WTC11 (cell line): ENCODE measurements around the gene ID2. TPM values are rescaled to one million over a fixed set of nuclear protein-coding genes. Genes with fewer than 3 reads are reported as not detected.

Source experiments
- ATAC-seq: fragments of 200-7000 bp; cut with Tn5 transposase; 2 replicates; pipeline ENCODE4 v1.10.0; 2021; ENCODE audit warnings: mild to moderate bottlenecking, moderate library complexity
- Bru-seq: library from RNA; stranded (reverse); fragments of 400-500 nt; gene quantifications from one replicate; lab custom pipeline; 2021; lab: Mats Ljungman, UMichigan
- CTCF ChIA-PET: fragments of 300-600 bp; sonication (Branson Sonifier 250); formaldehyde crosslinking; loops from one replicate; lab custom pipeline; 2021; ENCODE audit warnings: antibody characterized with exemption; lab: Charles Lee
- POLR2A ChIA-PET: fragments of 350-600 bp; sonication (Branson Sonifier 250); formaldehyde crosslinking; loops from one replicate; lab custom pipeline; 2021; ENCODE audit warnings: antibody characterized with exemption; lab: Charles Lee
- DNase-seq: peaks from one replicate; pipeline ENCODE4 v3.0.0; 2021; ENCODE audit warnings: low spot score
- H3K27ac Mint-ChIP-seq: 2 replicates; pipeline ENCODE4 v1.8.0; 2021; ENCODE audit warnings: mixed read lengths
- H3K27me3 Mint-ChIP-seq: 2 replicates; pipeline ENCODE4 v1.8.0; 2021; ENCODE audit warnings: low read depth, mild to moderate bottlenecking, moderate library complexity, mixed read lengths
- H3K36me3 Mint-ChIP-seq: 2 replicates; pipeline ENCODE4 v1.8.0; 2021; ENCODE audit warnings: mixed read lengths
- H3K4me1 Mint-ChIP-seq: 2 replicates; pipeline ENCODE4 v1.8.0; 2022; ENCODE audit warnings: mixed read lengths
- H3K4me3 Mint-ChIP-seq: 2 replicates; pipeline ENCODE4 v1.8.0; 2021; ENCODE audit warnings: mild to moderate bottlenecking, moderate library complexity, mixed read lengths
- H3K9me3 Mint-ChIP-seq: 2 replicates; pipeline ENCODE4 v1.8.0; 2021; ENCODE audit warnings: mixed read lengths
- AFF4 ChIP-seq: sonication (generic); formaldehyde crosslinking; IDR thresholded peaks from 2 replicates; pipeline ENCODE4 v1.8.1; 2023; ENCODE audit warnings: mild to moderate bottlenecking, missing genetic modification reagents, borderline replicate concordance
- ARID4B ChIP-seq: sonication (generic); formaldehyde crosslinking; IDR thresholded peaks from 2 replicates; pipeline ENCODE4 v1.8.0; 2023; ENCODE audit warnings: missing genetic modification reagents, mild to moderate bottlenecking, borderline replicate concordance
- CDX4 ChIP-seq: fragments of 250-450 bp; sonication (Bioruptor Pico); IDR thresholded peaks from 2 replicates; pipeline ENCODE4 v1.9.0; 2021; ENCODE audit warnings: moderate library complexity, mild to moderate bottlenecking, inconsistent platforms, borderline replicate concordance
- CREB1 ChIP-seq: sonication (generic); formaldehyde crosslinking; IDR thresholded peaks from 2 replicates; pipeline ENCODE4 v1.8.0; 2023; ENCODE audit warnings: mild to moderate bottlenecking, missing genetic modification reagents
- CTCF ChIP-seq: fragments of 200-600 bp; IDR thresholded peaks from 2 replicates; pipeline ENCODE4 v1.8.0; 2022; ENCODE audit warnings: antibody characterized with exemption
- FOXK1 ChIP-seq: sonication (generic); formaldehyde crosslinking; IDR thresholded peaks from 2 replicates; pipeline ENCODE4 v1.8.0; 2022; ENCODE audit warnings: mild to moderate bottlenecking, moderate library complexity, missing genetic modification reagents
- HMGXB4 ChIP-seq: sonication (generic); formaldehyde crosslinking; IDR thresholded peaks from 2 replicates; pipeline ENCODE4 v1.8.1; 2023; ENCODE audit warnings: mild to moderate bottlenecking, moderate library complexity, missing genetic modification reagents
- IRF2 ChIP-seq: sonication (generic); formaldehyde crosslinking; IDR thresholded peaks from 2 replicates; pipeline ENCODE4 v1.8.0; 2022; ENCODE audit warnings: low read depth, missing genetic modification reagents, borderline replicate concordance
- MAX ChIP-seq: sonication (generic); formaldehyde crosslinking; IDR thresholded peaks from 2 replicates; pipeline ENCODE4 v1.8.0; 2022; ENCODE audit warnings: mild to moderate bottlenecking, missing genetic modification reagents
- NFYB ChIP-seq: sonication (generic); formaldehyde crosslinking; conservative IDR thresholded peaks from 2 replicates; pipeline ENCODE4 v1.8.0; 2022; ENCODE audit warnings: low read depth, missing genetic modification reagents
- NR2C2 ChIP-seq: sonication (generic); formaldehyde crosslinking; IDR thresholded peaks from 2 replicates; pipeline ENCODE4 v1.8.0; 2022; ENCODE audit warnings: mild to moderate bottlenecking, missing genetic modification reagents
- RORB ChIP-seq: fragments of 250-450 bp; sonication (Bioruptor Pico); IDR thresholded peaks from 2 replicates; pipeline ENCODE4 v1.9.0; 2021; ENCODE audit warnings: mild to moderate bottlenecking
- STAT6 ChIP-seq: sonication (generic); formaldehyde crosslinking; conservative IDR thresholded peaks from 2 replicates; pipeline ENCODE4 v1.8.1; 2023; ENCODE audit warnings: mild to moderate bottlenecking, low read depth, missing genetic modification reagents, moderate library complexity
- TEAD1 ChIP-seq: sonication (generic); formaldehyde crosslinking; IDR thresholded peaks from 2 replicates; pipeline ENCODE4 v1.8.0; 2022; ENCODE audit warnings: mild to moderate bottlenecking, missing genetic modification reagents
- USF1 ChIP-seq: sonication (generic); formaldehyde crosslinking; IDR thresholded peaks from 2 replicates; pipeline ENCODE4 v1.8.0; 2022; ENCODE audit warnings: mild to moderate bottlenecking, missing genetic modification reagents
- ZNF416 ChIP-seq: fragments of 250-450 bp; sonication (Bioruptor Pico); IDR thresholded peaks from 2 replicates; pipeline ENCODE4 v1.9.0; 2021; ENCODE audit warnings: mild to moderate bottlenecking, inconsistent platforms
- long read RNA-seq, 3 experiments: library from RNA in 1 of 3; library from capped mRNA in 1 of 3; library from polyadenylated mRNA in 1 of 3; unstranded in 2 of 3; stranded (forward) in 1 of 3; transcript quantifications; one replicate each; pipeline ENCODE4 v2.0.0, GENCODE V29; 2021
- total RNA-seq: library from RNA; stranded (reverse); gene quantifications from 3 replicates; pipeline ENCODE4 v1.2.3, GENCODE V29; 2021

ID2 gene
- total RNA-seq, result 38.6 to 55.0 TPM (median 47.0 TPM) in 3 replicates
- Bru-seq, nascent RNA, result percentile 92 among the genes with signal in this experiment
- long read RNA-seq, experiment 1, transcript ID2-203 (3 exons, 1,362 nt), result major isoform, 29 of 30 reads
- long read RNA-seq, experiment 1, partial matches to known transcripts, result 0 of 30 reads
- long read RNA-seq, experiment 1, other reads (novel, unspliced or antisense), result 1 of 30 reads
- long read RNA-seq, experiment 2, transcript ID2-203 (3 exons, 1,362 nt), result major isoform, 66 of 76 reads
- long read RNA-seq, experiment 2, partial matches to known transcripts, result 2 of 76 reads
- long read RNA-seq, experiment 2, other reads (novel, unspliced or antisense), result 7 of 76 reads
- long read RNA-seq, experiment 3, transcript ID2-203 (3 exons, 1,362 nt), result major isoform, 24 of 24 reads
- long read RNA-seq, experiment 3, partial matches to known transcripts, result 0 of 24 reads
- long read RNA-seq, experiment 3, other reads (novel, unspliced or antisense), result 0 of 24 reads

GRCh38 chr2:8681786-8682692 is at the start of gene ID2:
Gene ID2 (plus strand): TSS chr2:8682056. CDS start chr2:8682166, 110 bp downstream.
- peak; percentile 71 for ATAC-seq
- H3K27ac Mint-ChIP-seq, result peak within 1 kb of the TSS; percentile 99
- CTCF ChIA-PET, result interaction anchor here (0.7 to 2.9 kb wide), 12 partner anchors 11 to 1251 kb away, joined by 3 to 17 read pairs (median 4); no protein-coding TSS in a partner anchor
- peaks cover 17% of the 10 kb centered on the region for H3K36me3 Mint-ChIP-seq
- peaks cover 42% of the 10 kb centered on the region for H3K27me3 Mint-ChIP-seq
- peak within 1 kb of the TSS; percentile 94 for H3K4me3 Mint-ChIP-seq
- peaks cover 49% of the 10 kb centered on the region for H3K4me1 Mint-ChIP-seq
- DNase-seq, result peak; percentile 99
- H3K9me3 Mint-ChIP-seq, result no peaks in the 10 kb centered on the region
- POLR2A ChIA-PET, result interaction anchor here (0.5 to 2.1 kb wide), 13 partner anchors 12 to 803 kb away, joined by 3 to 11 read pairs (median 4); no protein-coding TSS in a partner anchor
- TF ChIP-seq STAT6 (CRISPR knock-in tag) (no peak), HMGXB4 (CRISPR knock-in tag) (peak; percentile 31; the same call in 1 of the 2 replicates), ZNF416 (CRISPR knock-in tag) (peak; percentile 72; the same call in 1 of the 2 replicates), RORB (CRISPR knock-in tag) (peak; percentile 90), CTCF (no peak), CDX4 (CRISPR knock-in tag) (peak; percentile 74; the same call in 1 of the 2 replicates), CREB1 (CRISPR knock-in tag) (peak; percentile 69; the same call in 1 of the 2 replicates), USF1 (CRISPR knock-in tag) (0 out of 2 replicates have a peak, but pooled peaks have one; percentile 21), FOXK1 (CRISPR knock-in tag) (peak; percentile 83), NFYB (peak; percentile 92), NR2C2 (CRISPR knock-in tag) (no peak), AFF4 (CRISPR knock-in tag) (no peak; the same call in 1 of the 2 replicates), IRF2 (CRISPR knock-in tag) (no peak), MAX (peak; percentile 51; the same call in 1 of the 2 replicates), ARID4B (peak; percentile 64; the same call in 1 of the 2 replicates), TEAD1 (CRISPR knock-in tag) (peak; percentile 80)
